H1 (cell line): ENCODE results near the gene KRT7. TPM values are rescaled to one million over a fixed set of nuclear protein-coding genes. Genes with fewer than 3 reads are reported as not detected.

ENCODE experiments used
- CTCF ChIA-PET: fragments of 300-600 bp; sonication (Branson Sonifier 250); formaldehyde crosslinking; loops from one replicate; lab custom pipeline; 2021; ENCODE audit not compliant: partially characterized antibody; lab: Charles Lee
- POLR2A ChIA-PET: fragments of 300-600 bp; sonication (Branson Sonifier 250); formaldehyde crosslinking; loops from one replicate; lab custom pipeline; 2021; ENCODE audit warnings: inconsistent platforms; ENCODE audit not compliant: partially characterized antibody; lab: Charles Lee
- DNase-seq, 2 experiments: peaks; one replicate each; pipeline versions ENCODE4 v3.0.0 to v3.0.0-alpha.2; 2010 to 2022; ENCODE audit warnings: low spot score in 2 of 2, low read depth in 1 of 2, mixed read lengths in 1 of 2
- FAIRE-seq: peaks from 2 replicates; lab custom pipeline; 2011; peaks lifted over from hg19 to GRCh38; lab: Jason Lieb, UNC
- H2AFZ ChIP-seq: 2 replicates; pipeline ENCODE4 v1.8.1; 2012; ENCODE audit warnings: low read length, inconsistent platforms
- H2AK5ac ChIP-seq: 2 replicates; pipeline ENCODE4 v1.6.1; 2013; ENCODE audit warnings: low read depth, low read length
- H2BK120ac ChIP-seq: replicated peaks from 2 replicates; pipeline ENCODE3; 2013; ENCODE audit warnings: low read depth, low read length, inconsistent platforms
- H2BK12ac ChIP-seq: 2 replicates; pipeline ENCODE4 v1.6.1; 2013; ENCODE audit warnings: low read depth, low read length
- H2BK15ac ChIP-seq: 2 replicates; pipeline ENCODE4 v1.6.1; 2013; ENCODE audit warnings: low read length
- H2BK20ac ChIP-seq: 2 replicates; pipeline ENCODE4 v1.6.1; 2013; ENCODE audit warnings: low read length
- H2BK5ac ChIP-seq: 2 replicates; pipeline ENCODE4 v1.6.1; 2013; ENCODE audit warnings: low read depth, low read length
- H3K14ac ChIP-seq: 2 replicates; pipeline ENCODE4 v1.6.1; 2013; ENCODE audit warnings: inconsistent platforms; ENCODE audit not compliant: insufficient read length
- H3K18ac ChIP-seq: 2 replicates; pipeline ENCODE4 v1.6.1; 2013; ENCODE audit warnings: low read length; ENCODE audit errors: extremely low read depth
- H3K23ac ChIP-seq: 2 replicates; pipeline ENCODE4 v1.6.1; 2013; ENCODE audit warnings: inconsistent platforms; ENCODE audit not compliant: insufficient read length
- H3K23me2 ChIP-seq: 2 replicates; pipeline ENCODE4 v1.6.1; 2013; ENCODE audit warnings: low read depth, low read length
- H3K27ac ChIP-seq: 2 replicates; pipeline ENCODE4 v1.6.1; 2011; ENCODE audit warnings: low read depth, low read length, inconsistent platforms
- H3K27me3 ChIP-seq, 4 experiments: replicated peaks in 1 of 4; 1 replicate in 1 of 4; 2 replicates in 3 of 4; pipeline versions ENCODE4 v1.6.1 to v1.8.1; 2011 to 2013; ENCODE audit warnings: low read length in 3 of 4, mild to moderate bottlenecking in 3 of 4, inconsistent platforms in 2 of 4, mixed read lengths in 2 of 4, moderate library complexity in 1 of 4; ENCODE audit not compliant: control insufficient read depth in 3 of 4, insufficient read depth in 3 of 4; ENCODE audit errors: extremely low read depth in 1 of 4
- H3K36me3 ChIP-seq, 4 experiments: 2 replicates each; pipeline versions ENCODE4 v1.6.1 to v1.8.1; 2011 to 2013; ENCODE audit warnings: mild to moderate bottlenecking in 4 of 4, low read length in 3 of 4, moderate library complexity in 2 of 4, control low read depth in 1 of 4, inconsistent platforms in 1 of 4; ENCODE audit not compliant: insufficient read depth in 4 of 4, control insufficient read depth in 2 of 4
- H3K4ac ChIP-seq: replicated peaks from 2 replicates; pipeline ENCODE3; 2013; ENCODE audit warnings: low read length, low read depth, mixed read lengths, inconsistent platforms; ENCODE audit not compliant: insufficient read length
- H3K4me1 ChIP-seq, 4 experiments: replicated peaks in 1 of 4; 1 replicate in 1 of 4; 2 replicates in 3 of 4; pipeline versions ENCODE4 v1.6.1 to v1.8.1; 2011 to 2013; ENCODE audit warnings: low read length in 3 of 4, inconsistent platforms in 2 of 4, mixed read lengths in 1 of 4; ENCODE audit not compliant: insufficient read depth in 4 of 4, control insufficient read depth in 3 of 4
- H3K4me2 ChIP-seq, 2 experiments: 2 replicates each; pipeline versions ENCODE4 v1.6.1 to v1.8.1; 2011 to 2013; ENCODE audit warnings: low read depth in 2 of 2, low read length in 2 of 2, control low read depth in 1 of 2, inconsistent platforms in 1 of 2, mild to moderate bottlenecking in 1 of 2; ENCODE audit not compliant: insufficient read depth in 1 of 2
- H3K4me3 ChIP-seq, 4 experiments: fragments of 200-600, 300-600 bp in 1 of 4; sonication (generic), shearing (Covaris generic), sonication (Bioruptor Twin) in 1 of 4; 2 replicates each; pipeline versions ENCODE4 v1.5.1 to v1.8.1; 2011 to 2016; ENCODE audit warnings: low read length in 4 of 4, low read depth in 3 of 4, control low read depth in 2 of 4, inconsistent platforms in 2 of 4, mild to moderate bottlenecking in 2 of 4, mixed read lengths in 1 of 4, moderate library complexity in 1 of 4; ENCODE audit not compliant: insufficient read depth in 2 of 4; ENCODE audit errors: extremely low read depth in 1 of 4
- H3K56ac ChIP-seq: replicated peaks from 2 replicates; pipeline ENCODE3; 2013; ENCODE audit warnings: low read depth, mild to moderate bottlenecking, mixed read lengths, low read length, inconsistent platforms; ENCODE audit not compliant: insufficient read length
- H3K79me1 ChIP-seq: 2 replicates; pipeline ENCODE4 v1.6.1; 2013; ENCODE audit warnings: low read depth, low read length, control low read depth
- H3K79me2 ChIP-seq, 2 experiments: 2 replicates each; pipeline versions ENCODE4 v1.6.1 to v1.8.1; 2012 to 2013; ENCODE audit warnings: low read length in 2 of 2, mild to moderate bottlenecking in 2 of 2, inconsistent platforms in 1 of 2; ENCODE audit not compliant: insufficient read depth in 2 of 2, control insufficient read depth in 1 of 2
- H3K9ac ChIP-seq, 4 experiments: replicated peaks in 1 of 4; 1 replicate in 1 of 4; 2 replicates in 3 of 4; pipeline versions ENCODE4 v1.6.1 to v1.8.1; 2011 to 2013; ENCODE audit warnings: low read depth in 3 of 4, low read length in 3 of 4, control low read depth in 2 of 4, mild to moderate bottlenecking in 2 of 4, moderate library complexity in 2 of 4, inconsistent platforms in 1 of 4; ENCODE audit errors: extremely low read depth in 1 of 4
- H3K9me3 ChIP-seq, 2 experiments: 2 replicates each; pipeline versions ENCODE4 v1.6.1 to v1.8.1; 2012 to 2013; ENCODE audit warnings: mild to moderate bottlenecking in 2 of 2, moderate library complexity in 2 of 2, control low read depth in 1 of 2, inconsistent platforms in 1 of 2, low read depth in 1 of 2, low read length in 1 of 2, mixed read lengths in 1 of 2; ENCODE audit not compliant: insufficient read depth in 2 of 2
- H4K20me1 ChIP-seq, 2 experiments: replicated peaks in 1 of 2; 2 replicates each; pipeline versions ENCODE3 to v1.8.1; 2011 to 2013; ENCODE audit warnings: inconsistent platforms in 2 of 2, low read length in 2 of 2, mild to moderate bottlenecking in 1 of 2; ENCODE audit not compliant: insufficient read depth in 2 of 2, control insufficient read depth in 1 of 2
- H4K5ac ChIP-seq: 2 replicates; pipeline ENCODE4 v1.6.1; 2013; ENCODE audit warnings: low read length, low read depth, mixed read lengths, inconsistent platforms; ENCODE audit not compliant: insufficient read length
- H4K8ac ChIP-seq: 2 replicates; pipeline ENCODE4 v1.8.0; 2013; ENCODE audit warnings: mild to moderate bottlenecking, moderate library complexity, low read length, inconsistent platforms; ENCODE audit not compliant: insufficient read depth; ENCODE audit errors: extremely low read depth
- H4K91ac ChIP-seq: replicated peaks from 2 replicates; pipeline ENCODE3; 2013; ENCODE audit warnings: low read length, mixed read lengths, inconsistent platforms; ENCODE audit not compliant: insufficient read length
- POLR2A ChIP-seq, 2 experiments: IDR thresholded peaks; 1 replicate in 1 of 2; 2 replicates in 1 of 2; pipeline ENCODE4 v1.6.1; 2011; ENCODE audit warnings: low read depth in 2 of 2, low read length in 2 of 2, mild to moderate bottlenecking in 2 of 2; ENCODE audit errors: control extremely low read depth in 1 of 2
- POU5F1 ChIP-seq: IDR thresholded peaks from 2 replicates; pipeline ENCODE4 v1.6.1; 2011; ENCODE audit warnings: low read depth, mild to moderate bottlenecking, low read length, moderate library complexity
- SIX5 ChIP-seq: IDR thresholded peaks from 2 replicates; pipeline ENCODE4 v1.6.1; 2011; ENCODE audit warnings: mild to moderate bottlenecking, low read depth, low read length
- WGBS, 2 experiments: shearing (Covaris generic) in 1 of 2; methylation state at CpG; one replicate each; pipeline versions ENCODE4 v1.1.6 to v1.1.7; 2013 to 2015; ENCODE audit warnings: low lambda C conversion rate in 2 of 2, mixed read lengths in 2 of 2, inconsistent platforms in 1 of 2, low coverage in 1 of 2, missing lambda C conversion rate in 1 of 2; ENCODE audit not compliant: insufficient replicate concordance in 2 of 2, insufficient coverage in 1 of 2, insufficient read length in 1 of 2; ENCODE audit errors: extremely low coverage in 1 of 2, missing lambda C conversion rate in 1 of 2; 5-methylcytosine and 5-hydroxymethylcytosine counted together
- polyA plus RNA-seq, 7 experiments: library from polyadenylated mRNA; depleted of rRNA in 3 of 7; stranded (reverse) in 5 of 7; unstranded in 2 of 7; fragments of >200 nt in 5 of 7; fragments of 200-250 nt in 2 of 7; gene quantifications; 1 replicate in 5 of 7; 2 replicates in 1 of 7; 4 replicates in 1 of 7; pipeline versions ENCODE4 v1.2.1 to v1.2.3, GENCODE V29; 2011 to 2013; ENCODE audit warnings: missing spikeins in 2 of 7, mixed read lengths in 2 of 7
- total RNA-seq: library from RNA; stranded (reverse); fragmentation: NEBNext Ultra II Directional; extraction: Animal tissue kit (Norgen Biotek cat#: 25700); gene quantifications from 2 replicates; pipeline ENCODE4 v1.2.1, GENCODE V29; 2021

KRT7 gene
- total and polyA plus RNA-seq, 2 of the 8 experiments (the other 6 are each of a cell fraction or from before 2014, with no cell fraction given) = 13.2 to 19.0 TPM

DNA sequence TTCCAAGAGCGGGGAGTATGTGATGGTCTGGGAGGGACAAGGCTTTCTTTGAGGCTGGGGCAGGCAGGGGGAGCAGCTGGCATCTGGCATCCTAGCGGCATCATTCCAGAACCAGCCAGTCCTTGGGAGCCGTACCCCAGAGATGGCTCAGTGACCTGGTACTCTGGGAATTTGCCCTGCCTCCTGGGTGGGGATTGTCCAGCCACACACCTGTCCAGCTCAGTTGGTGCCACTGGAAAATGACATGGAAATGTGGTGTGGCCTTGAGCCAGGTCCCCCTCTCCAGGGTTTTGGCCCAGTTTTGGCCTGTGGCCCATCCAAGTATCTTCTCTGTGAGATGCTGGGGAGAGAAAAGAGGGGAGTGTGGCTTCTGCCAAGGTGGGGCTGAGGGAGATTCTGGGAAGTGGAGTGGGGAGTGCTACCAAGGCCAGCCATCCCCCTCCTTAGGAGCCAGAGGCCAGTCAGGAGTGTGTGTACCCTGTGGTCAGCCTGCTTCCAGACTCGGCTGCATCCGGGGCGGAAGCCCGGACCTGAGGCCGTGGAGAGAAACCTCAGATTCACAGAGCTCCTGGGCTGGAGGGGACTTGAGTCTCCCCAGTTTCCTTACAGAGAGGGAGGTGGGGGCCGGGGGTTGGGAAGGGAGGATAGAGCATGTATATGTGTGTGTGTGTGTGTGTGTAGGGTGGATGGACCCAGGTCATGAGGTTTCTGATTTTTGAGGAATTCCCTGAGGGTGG, 26.6 kb upstream of the KRT7 start:
- H3K14ac ChIP-seq = no peak overlapping the region
- H4K5ac ChIP-seq = no peak overlapping the region
- no peaks in the 10 kb centered on the region for H3K23me2 ChIP-seq
- no peak overlapping the region for H3K9ac ChIP-seq
- no peaks in the 10 kb centered on the region for H3K27me3 ChIP-seq
- H3K4me1 ChIP-seq = peaks cover 0 to 12% (median 3%) of the 10 kb centered on the region in 4 experiments; a peak in 3 of 7 replicates
- H2BK5ac ChIP-seq = no peak overlapping the region
- ChIA-PET POLR2A (interaction anchor here (0.7 kb wide), 1 partner anchor 32 kb away, joined by 3 read pairs; no protein-coding TSS in a partner anchor), CTCF (interaction anchor here (0.9 to 13.2 kb wide), 12 partner anchors 9 to 674 kb away, joined by 3 to 146 read pairs (median 6); no protein-coding TSS in a partner anchor)
- no peaks in the 10 kb centered on the region for H3K9me3 ChIP-seq
- no peak overlapping the region for H4K91ac ChIP-seq
- H2AK5ac ChIP-seq = no peak overlapping the region
- H4K20me1 ChIP-seq = no peaks in the 10 kb centered on the region
- DNase-seq = no peak
- no peak overlapping the region for H3K4me2 ChIP-seq
- no peak overlapping the region for H3K56ac ChIP-seq
- no peak overlapping the region for H2BK15ac ChIP-seq
- H2BK20ac ChIP-seq = no peak overlapping the region
- no peak overlapping the region for H3K27ac ChIP-seq
- no peak overlapping the region for H3K23ac ChIP-seq
- H2BK12ac ChIP-seq = no peak overlapping the region
- no peak overlapping the region for H3K18ac ChIP-seq
- no peak overlapping the region for H3K4ac ChIP-seq
- no peak overlapping the region for H2BK120ac ChIP-seq
- H4K8ac ChIP-seq = no peak overlapping the region
- H3K36me3 ChIP-seq = no peaks in the 10 kb centered on the region
- no peak overlapping the region for H2AFZ ChIP-seq
- no peaks in the 10 kb centered on the region for H3K79me1 ChIP-seq
- H3K4me3 ChIP-seq = no peak overlapping the region
- H3K79me2 ChIP-seq = no peaks in the 10 kb centered on the region
- FAIRE-seq = no peak
- WGBS, 2 experiments = 86% methylated on average over 3 of the region's 9 CpGs; no CpG with 5 or more reads in 1 of the 2 experiments
- TF ChIP-seq SIX5 (no peak), POLR2A (IDR thresholded peaks at IDR 0.05; ENCODE audit: control extremely low read depth in 1 of 2, low read depth in 2 of 2, low read length in 2 of 2) (no peak), POU5F1 (no peak)
